CD4-positive, alpha-beta T cell (primary cell): Measurements from ENCODE around the gene RANBP10. TPM values are rescaled to one million over a fixed set of nuclear protein-coding genes. Genes with fewer than 3 reads are reported as not detected.

ENCODE experiments used
- ATAC-seq: fragments of 200-7000 bp; cut with Tn5 transposase; one replicate; pipeline ENCODE4 v1.10.0; 2022; ENCODE audit warnings: mild to moderate bottlenecking; ENCODE audit not compliant: poor library complexity
- CTCF ChIA-PET: fragments of 350-600 bp; sonication (Branson Sonifier 250); formaldehyde crosslinking; loops from one replicate; lab custom pipeline; 2021; ENCODE audit warnings: antibody characterized with exemption, inconsistent platforms; lab: Charles Lee
- POLR2A ChIA-PET: fragments of 350-600 bp; sonication (Branson Sonifier 250); formaldehyde crosslinking; loops from one replicate; lab custom pipeline; 2021; ENCODE audit warnings: antibody characterized with exemption, inconsistent platforms; lab: Charles Lee
- DNase-seq, 14 experiments: peaks; one replicate each; pipeline ENCODE4 v3.0.0-alpha.2; 2013 to 2020; ENCODE audit warnings: mixed read lengths in 2 of 14
- H3K27ac ChIP-seq, 2 donors: one replicate each; pipeline versions ENCODE4 v1.5.1 to v1.7.0; 2013; ENCODE audit warnings: low read length in 2 of 2, low read depth in 1 of 2, mild to moderate bottlenecking in 1 of 2
- H3K27me3 ChIP-seq, 2 experiments: 1 replicate in 1 of 2; 2 replicates in 1 of 2; pipeline versions ENCODE4 v1.6.1 to v1.7.0; 2013; ENCODE audit warnings: low read length in 2 of 2, control low read depth in 1 of 2, mild to moderate bottlenecking in 1 of 2, moderate library complexity in 1 of 2; ENCODE audit not compliant: insufficient read depth in 2 of 2, control insufficient read depth in 1 of 2
- H3K36me3 ChIP-seq: one replicate; pipeline ENCODE4 v1.6.1; 2013; ENCODE audit warnings: low read length, control low read depth; ENCODE audit not compliant: insufficient read depth
- H3K4me1 ChIP-seq: one replicate; pipeline ENCODE4 v1.6.1; 2013; ENCODE audit warnings: low read length, control low read depth; ENCODE audit not compliant: insufficient read depth
- H3K4me3 ChIP-seq: one replicate; pipeline ENCODE4 v1.5.1; 2013; ENCODE audit warnings: mild to moderate bottlenecking, low read length, moderate library complexity
- H3K9me3 ChIP-seq, 2 experiments: 1 replicate in 1 of 2; 2 replicates in 1 of 2; pipeline versions ENCODE4 v1.6.1 to v1.7.0; 2013; ENCODE audit warnings: low read length in 2 of 2, mild to moderate bottlenecking in 2 of 2, control low read depth in 1 of 2, moderate library complexity in 1 of 2; ENCODE audit not compliant: control insufficient read depth in 1 of 2, insufficient read depth in 1 of 2
- H3K27ac Mint-ChIP-seq: one replicate; pipeline ENCODE4 v1.8.0; 2020; ENCODE audit warnings: mixed read lengths
- H3K27me3 Mint-ChIP-seq: one replicate; pipeline ENCODE4 v1.8.0; 2021; ENCODE audit warnings: mixed read lengths
- H3K36me3 Mint-ChIP-seq: one replicate; pipeline ENCODE4 v1.8.0; 2021; ENCODE audit warnings: low read depth, mixed read lengths
- H3K4me1 Mint-ChIP-seq: one replicate; pipeline ENCODE4 v1.8.0; 2021; ENCODE audit warnings: low read depth, mixed read lengths
- H3K4me3 Mint-ChIP-seq: one replicate; pipeline ENCODE4 v1.8.0; 2020; ENCODE audit warnings: mild to moderate bottlenecking, mixed read lengths
- H3K9me3 Mint-ChIP-seq: one replicate; pipeline ENCODE4 v1.8.0; 2020; ENCODE audit warnings: mixed read lengths
- intact Hi-C, 2 experiments: fragments of 100-400 bp; cut with DNase I in 1 of 2; cut with micrococcal nuclease in 1 of 2; formaldehyde crosslinking; loops; one replicate each; pipeline versions ENCODE4 v1.15.1 to v1.9.0; 2023 to 2025; cut with DNase I, micrococcal nuclease
- total RNA-seq, 174 experiments: library from RNA in 2 of 174; stranded (reverse) in 2 of 174; gene quantifications; one replicate each; pipeline ENCODE4 v1.2.3 and lab custom pipeline; 2021 to 2026
- TF ChIP-seq, protein P1 (sequence below): fragments of 200-600 bp; IDR thresholded peaks from one replicate; pipeline ENCODE4 v1.8.0; 2022; ENCODE audit warnings: antibody characterized with exemption, mild to moderate bottlenecking

The RANBP10 gene
- total RNA-seq, 2 experiments from 2014 or later, result 12.0 to 13.6 TPM

DNA sequence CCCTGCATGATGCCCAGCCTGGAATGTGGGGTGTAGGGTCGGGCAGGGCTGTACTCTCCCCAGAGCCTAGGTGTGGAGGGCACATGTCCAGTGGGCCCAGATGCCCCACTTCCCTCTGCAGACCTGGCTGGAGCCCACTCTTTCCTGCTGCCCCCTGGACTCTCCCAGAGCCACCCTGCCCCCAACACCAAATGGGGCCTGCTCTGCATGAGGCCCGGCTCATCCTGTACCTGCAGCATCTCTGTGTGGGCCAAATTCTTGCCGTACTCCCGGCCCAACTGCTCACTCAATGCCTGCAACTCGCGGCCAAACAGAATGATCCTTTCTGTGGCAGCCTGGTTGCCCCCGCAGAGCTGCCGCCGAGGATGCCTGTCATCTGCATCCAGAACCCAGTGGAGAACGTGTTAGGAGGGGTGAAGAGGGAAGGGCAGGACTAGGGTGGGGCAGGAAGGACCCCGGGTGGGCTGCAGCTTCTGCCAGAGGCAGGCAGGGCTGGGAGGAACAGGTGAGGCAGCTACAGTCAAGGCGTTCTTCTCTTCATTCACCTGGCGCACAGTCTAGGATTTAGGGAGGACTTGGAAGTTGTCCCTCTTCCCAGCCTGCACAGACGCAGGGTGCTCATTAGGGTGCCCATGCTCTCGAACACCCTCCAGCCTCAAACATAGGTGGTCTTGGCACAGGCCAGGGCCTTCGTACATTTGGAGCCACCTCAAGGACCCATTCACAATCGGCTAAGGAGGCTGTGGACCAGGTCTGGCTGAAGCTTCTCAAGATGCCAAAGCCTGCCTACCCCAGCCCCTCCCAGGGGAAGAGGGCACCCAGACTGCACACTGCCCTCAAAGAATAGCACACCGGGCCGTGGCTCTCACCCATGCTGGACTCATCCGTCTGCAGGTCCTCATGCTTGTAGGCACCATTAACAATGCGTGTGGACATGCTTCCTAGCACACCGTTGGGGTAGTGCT is 78.6 kb downstream of the RANBP10 start:
- H3K27me3 ChIP-seq, result no peaks in the 10 kb centered on the region
- ChIA-PET POLR2A (no interaction called here), CTCF (no interaction called here)
- Mint-ChIP-seq H3K36me3 (peaks cover 63% of the 10 kb centered on the region), H3K27ac (no peak overlapping the region), H3K9me3 (no peaks in the 10 kb centered on the region), H3K27me3 (no peaks in the 10 kb centered on the region), H3K4me3 (no peak overlapping the region), H3K4me1 (no peaks in the 10 kb centered on the region)
- TF ChIP-seq, protein P1, sequence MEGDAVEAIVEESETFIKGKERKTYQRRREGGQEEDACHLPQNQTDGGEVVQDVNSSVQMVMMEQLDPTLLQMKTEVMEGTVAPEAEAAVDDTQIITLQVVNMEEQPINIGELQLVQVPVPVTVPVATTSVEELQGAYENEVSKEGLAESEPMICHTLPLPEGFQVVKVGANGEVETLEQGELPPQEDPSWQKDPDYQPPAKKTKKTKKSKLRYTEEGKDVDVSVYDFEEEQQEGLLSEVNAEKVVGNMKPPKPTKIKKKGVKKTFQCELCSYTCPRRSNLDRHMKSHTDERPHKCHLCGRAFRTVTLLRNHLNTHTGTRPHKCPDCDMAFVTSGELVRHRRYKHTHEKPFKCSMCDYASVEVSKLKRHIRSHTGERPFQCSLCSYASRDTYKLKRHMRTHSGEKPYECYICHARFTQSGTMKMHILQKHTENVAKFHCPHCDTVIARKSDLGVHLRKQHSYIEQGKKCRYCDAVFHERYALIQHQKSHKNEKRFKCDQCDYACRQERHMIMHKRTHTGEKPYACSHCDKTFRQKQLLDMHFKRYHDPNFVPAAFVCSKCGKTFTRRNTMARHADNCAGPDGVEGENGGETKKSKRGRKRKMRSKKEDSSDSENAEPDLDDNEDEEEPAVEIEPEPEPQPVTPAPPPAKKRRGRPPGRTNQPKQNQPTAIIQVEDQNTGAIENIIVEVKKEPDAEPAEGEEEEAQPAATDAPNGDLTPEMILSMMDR, result no peak
- no peak overlapping the region for H3K4me3 ChIP-seq
- intact Hi-C loops, result no loop called here
- no peak for ATAC-seq
- H3K27ac ChIP-seq, result no peak overlapping the region
- H3K36me3 ChIP-seq, result peaks cover 73% of the 10 kb centered on the region
- H3K4me1 ChIP-seq, result no peaks in the 10 kb centered on the region
- DNase-seq, result no peak
- no peaks in the 10 kb centered on the region for H3K9me3 ChIP-seq

DNA sequence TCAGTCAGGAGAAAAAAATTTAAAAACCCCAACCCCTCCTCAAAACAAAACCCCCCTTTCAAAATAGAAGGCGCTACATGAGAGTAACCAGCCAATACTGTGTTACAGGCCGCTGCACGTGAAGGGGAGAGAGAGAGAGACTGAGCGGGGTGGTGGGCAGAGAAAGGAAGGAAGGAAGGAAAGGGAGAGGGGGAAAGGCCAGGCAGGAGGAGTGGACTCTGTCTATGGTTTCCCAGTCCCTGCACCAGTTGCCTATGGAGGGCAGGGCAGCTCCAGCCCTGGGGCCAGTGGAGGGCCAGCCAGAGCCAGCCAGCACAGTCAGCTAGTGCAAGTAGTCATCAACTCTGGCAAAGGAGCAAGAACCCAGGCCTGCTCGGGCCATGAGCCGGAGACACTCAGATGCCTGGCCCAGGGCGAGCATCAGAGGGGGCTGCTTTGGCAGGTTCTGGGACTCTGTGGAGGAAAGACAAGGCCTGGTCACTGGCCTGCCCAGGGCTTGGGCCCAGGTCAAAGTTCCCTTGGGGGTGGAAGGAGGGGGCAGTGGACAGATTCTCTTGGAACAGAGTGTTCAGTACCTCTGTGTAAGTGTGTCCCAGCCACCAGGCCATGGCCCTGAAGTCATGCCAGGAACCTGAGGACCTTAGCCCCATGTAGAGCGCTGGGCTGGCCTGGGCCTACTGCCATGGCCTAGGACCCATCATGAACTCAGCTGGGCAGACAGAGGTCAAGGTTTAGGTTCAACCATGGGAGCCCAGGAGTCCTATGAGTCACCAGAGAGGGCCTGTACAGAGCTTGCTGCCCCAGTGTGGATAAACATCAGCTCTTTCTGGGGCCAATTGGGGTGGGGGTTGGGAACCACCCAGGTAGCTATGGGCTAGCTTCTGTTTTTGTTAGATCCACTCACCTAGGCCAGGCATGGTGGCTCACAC is 80.0 kb downstream of the RANBP10 start:
- Mint-ChIP-seq H3K4me3 (no peak overlapping the region), H3K9me3 (no peaks in the 10 kb centered on the region), H3K27ac (no peak overlapping the region), H3K4me1 (no peaks in the 10 kb centered on the region), H3K36me3 (peaks cover 52% of the 10 kb centered on the region), H3K27me3 (no peaks in the 10 kb centered on the region)
- Histone ChIP-seq H3K27ac (no peak overlapping the region), H3K4me3 (no peak overlapping the region), H3K9me3 (no peaks in the 10 kb centered on the region), H3K4me1 (no peaks in the 10 kb centered on the region), H3K27me3 (no peaks in the 10 kb centered on the region), H3K36me3 (peaks cover 61% of the 10 kb centered on the region)
- CTCF ChIA-PET, result no interaction called here
- intact Hi-C loops, result no loop called here
- TF ChIP-seq, protein P1, result no peak
- POLR2A ChIA-PET, result no interaction called here
- ATAC-seq (no peak), DNase-seq (no peak)

DNA sequence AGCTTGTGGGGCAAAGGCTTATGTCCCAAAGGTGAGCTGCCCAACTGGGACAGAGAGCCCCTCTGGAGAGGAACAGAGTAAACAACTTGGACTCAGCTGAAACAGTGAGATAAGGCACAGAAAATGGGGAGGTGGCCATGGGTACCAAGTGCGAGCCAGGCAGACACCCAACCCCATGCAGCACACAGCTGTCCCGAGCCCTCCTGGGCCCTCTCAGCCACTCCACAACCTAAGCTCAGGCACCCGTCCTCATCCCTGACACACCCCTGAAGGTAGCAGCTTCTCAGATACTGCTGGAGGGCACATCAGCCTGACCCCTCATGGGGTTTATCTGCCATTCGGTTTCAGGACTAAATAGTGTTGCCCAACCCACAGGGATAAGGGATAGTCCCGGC is 82.5 kb downstream of the RANBP10 start:
- CTCF ChIA-PET, result no interaction called here
- DNase-seq, result no peak
- Mint-ChIP-seq H3K4me1 (peaks cover 22% of the 10 kb centered on the region), H3K4me3 (no peak overlapping the region), H3K27ac (no peak overlapping the region), H3K36me3 (peaks cover 37% of the 10 kb centered on the region), H3K9me3 (no peaks in the 10 kb centered on the region), H3K27me3 (no peaks in the 10 kb centered on the region)
- Histone ChIP-seq H3K27ac (no peak overlapping the region), H3K36me3 (peaks cover 36% of the 10 kb centered on the region), H3K4me3 (no peak overlapping the region), H3K27me3 (no peaks in the 10 kb centered on the region), H3K4me1 (peaks cover 10% of the 10 kb centered on the region), H3K9me3 (no peaks in the 10 kb centered on the region)
- TF ChIP-seq, protein P1, result no peak
- intact Hi-C loops, result no loop called here
- no peak for ATAC-seq
- POLR2A ChIA-PET, result no interaction called here
